ENCODE data around the gene AP3S2.

DNA sequence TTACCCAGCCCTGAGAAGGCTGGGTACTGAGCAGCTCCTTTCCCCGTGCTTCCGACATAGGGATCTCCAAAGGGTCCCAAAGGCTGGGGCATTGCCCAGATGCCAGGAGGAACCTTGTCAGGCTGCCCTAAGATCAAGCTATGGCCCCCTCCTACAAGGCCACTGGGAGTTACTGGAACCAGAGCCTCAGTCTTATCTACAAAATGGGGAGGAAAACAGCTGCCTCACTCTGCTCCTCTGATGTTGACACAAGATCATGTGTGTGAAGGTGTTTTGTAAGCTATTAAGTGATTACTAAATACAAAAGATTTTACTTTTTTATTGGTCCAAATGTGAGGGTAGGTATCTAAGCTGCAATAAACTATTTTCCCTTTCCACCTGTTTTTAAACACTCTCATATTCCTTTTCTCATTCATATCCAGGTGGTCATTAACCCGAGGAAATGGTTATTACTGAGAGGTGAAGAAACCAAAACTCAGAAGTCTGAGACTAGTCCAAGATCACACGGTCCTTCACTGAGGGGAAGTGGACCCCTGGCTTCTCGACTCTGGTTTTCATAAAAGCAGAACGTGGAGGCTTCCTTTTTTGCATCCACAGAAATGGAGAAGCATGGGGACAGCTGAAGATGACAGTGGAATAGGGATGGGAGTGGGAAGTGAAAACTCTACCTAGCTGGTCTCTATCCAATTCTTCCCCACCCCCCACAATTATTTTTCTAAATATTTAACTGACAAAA, 17.3 kb upstream of the AP3S2 start:
- TF ChIP-seq, protein P1, sequence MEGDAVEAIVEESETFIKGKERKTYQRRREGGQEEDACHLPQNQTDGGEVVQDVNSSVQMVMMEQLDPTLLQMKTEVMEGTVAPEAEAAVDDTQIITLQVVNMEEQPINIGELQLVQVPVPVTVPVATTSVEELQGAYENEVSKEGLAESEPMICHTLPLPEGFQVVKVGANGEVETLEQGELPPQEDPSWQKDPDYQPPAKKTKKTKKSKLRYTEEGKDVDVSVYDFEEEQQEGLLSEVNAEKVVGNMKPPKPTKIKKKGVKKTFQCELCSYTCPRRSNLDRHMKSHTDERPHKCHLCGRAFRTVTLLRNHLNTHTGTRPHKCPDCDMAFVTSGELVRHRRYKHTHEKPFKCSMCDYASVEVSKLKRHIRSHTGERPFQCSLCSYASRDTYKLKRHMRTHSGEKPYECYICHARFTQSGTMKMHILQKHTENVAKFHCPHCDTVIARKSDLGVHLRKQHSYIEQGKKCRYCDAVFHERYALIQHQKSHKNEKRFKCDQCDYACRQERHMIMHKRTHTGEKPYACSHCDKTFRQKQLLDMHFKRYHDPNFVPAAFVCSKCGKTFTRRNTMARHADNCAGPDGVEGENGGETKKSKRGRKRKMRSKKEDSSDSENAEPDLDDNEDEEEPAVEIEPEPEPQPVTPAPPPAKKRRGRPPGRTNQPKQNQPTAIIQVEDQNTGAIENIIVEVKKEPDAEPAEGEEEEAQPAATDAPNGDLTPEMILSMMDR (IDR thresholded peaks at IDR 0.05): no peak
- TF ChIP-seq POLR2A (IDR thresholded peaks at IDR 0.05): no peak

Data from Peyer's patch (tissue), 4 donors.